Endothelial cell of umbilical vein (primary cell): ENCODE measurements around the gene MYCBP2.

ENCODE experiments used
- EZH2 ChIP-seq: IDR thresholded peaks from 2 replicates; pipeline ENCODE4 v1.6.1; 2012; ENCODE audit warnings: borderline replicate concordance, low read depth, mild to moderate bottlenecking, moderate library complexity, low read length, inconsistent platforms; ENCODE audit not compliant: severe bottlenecking
- GATA2 ChIP-seq: IDR thresholded peaks from 2 replicates; pipeline ENCODE4 v1.7.0; 2011; ENCODE audit warnings: low read depth, mild to moderate bottlenecking, moderate library complexity, mixed read lengths, low read length; ENCODE audit not compliant: insufficient read length, insufficient read depth
- JUN ChIP-seq: IDR thresholded peaks from 2 replicates; pipeline ENCODE4 v1.6.1; 2011; ENCODE audit warnings: borderline replicate concordance, low read depth; ENCODE audit not compliant: insufficient read length, insufficient read depth
- MYC ChIP-seq: IDR thresholded peaks from one replicate; pipeline ENCODE4 v1.6.1; 2011; ENCODE audit warnings: mild to moderate bottlenecking, low read depth, low read length
- POLR2A ChIP-seq: IDR thresholded peaks from 2 replicates; pipeline ENCODE4 v1.6.1; 2012; ENCODE audit warnings: low read depth, mild to moderate bottlenecking, control low read depth, low read length
- POLR2AphosphoS5 ChIP-seq: IDR thresholded peaks from 2 replicates; pipeline ENCODE4 v1.6.1; 2012; ENCODE audit warnings: low read depth, mild to moderate bottlenecking, control low read depth, low read length, moderate library complexity; ENCODE audit not compliant: insufficient read depth
- TF ChIP-seq, protein P1 (sequence below): IDR thresholded peaks from 2 replicates; pipeline ENCODE4 v1.6.1; 2011; ENCODE audit not compliant: insufficient read depth, insufficient read length
- TF ChIP-seq, protein P2 (sequence below), 2 donors: IDR thresholded peaks; 1 replicate in 1 of 2; 2 replicates in 1 of 2; pipeline ENCODE4 v1.5.1; 2011; ENCODE audit warnings: low read length in 2 of 2, mild to moderate bottlenecking in 2 of 2, moderate library complexity in 2 of 2, control low read depth in 1 of 2, inconsistent platforms in 1 of 2, low read depth in 1 of 2; ENCODE audit not compliant: insufficient read depth in 1 of 2; ENCODE audit errors: extremely low read depth in 1 of 2

DNA sequence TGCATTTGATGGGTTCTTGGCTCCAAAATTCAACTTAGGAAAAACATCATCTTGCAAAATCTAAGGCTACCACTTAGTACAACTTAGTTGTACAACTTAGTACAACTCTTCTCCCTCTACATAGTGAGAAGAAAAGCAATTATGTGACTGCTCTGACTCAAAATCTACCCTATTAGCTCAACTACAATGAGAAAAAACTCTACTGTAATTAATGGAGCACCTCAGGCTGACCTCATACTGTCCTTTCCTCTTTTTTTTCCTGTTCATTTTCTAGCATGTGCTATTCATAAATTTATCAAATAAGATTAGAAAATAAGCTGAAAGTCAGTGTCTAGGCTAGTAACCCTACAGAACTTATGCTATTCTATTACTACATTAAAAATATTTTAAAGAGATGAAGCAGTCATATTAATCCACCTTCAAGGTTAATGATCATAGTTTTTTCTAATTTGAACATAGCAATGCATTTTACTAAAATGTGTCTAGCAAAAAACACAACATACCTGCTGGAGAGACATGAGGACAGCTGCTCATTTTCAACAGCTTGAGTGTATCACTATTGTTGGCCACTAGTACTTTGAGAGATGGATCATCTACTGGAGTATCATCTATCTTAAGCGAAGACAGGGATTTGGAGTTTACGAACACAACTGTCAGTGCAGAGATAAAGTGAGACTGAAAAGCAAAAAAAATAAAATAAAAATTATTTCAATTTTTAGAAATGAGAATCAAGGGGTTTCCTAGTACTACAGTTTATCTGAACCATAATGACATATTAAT, 311.8 kb downstream of the MYCBP2 start:
- TF ChIP-seq, protein P1, sequence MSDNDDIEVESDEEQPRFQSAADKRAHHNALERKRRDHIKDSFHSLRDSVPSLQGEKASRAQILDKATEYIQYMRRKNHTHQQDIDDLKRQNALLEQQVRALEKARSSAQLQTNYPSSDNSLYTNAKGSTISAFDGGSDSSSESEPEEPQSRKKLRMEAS, result no peak
- TF ChIP-seq POLR2AphosphoS5 (no peak), GATA2 (no peak), POLR2A (no peak), EZH2 (no peak), MYC (no peak), JUN (no peak)
- TF ChIP-seq, protein P2, sequence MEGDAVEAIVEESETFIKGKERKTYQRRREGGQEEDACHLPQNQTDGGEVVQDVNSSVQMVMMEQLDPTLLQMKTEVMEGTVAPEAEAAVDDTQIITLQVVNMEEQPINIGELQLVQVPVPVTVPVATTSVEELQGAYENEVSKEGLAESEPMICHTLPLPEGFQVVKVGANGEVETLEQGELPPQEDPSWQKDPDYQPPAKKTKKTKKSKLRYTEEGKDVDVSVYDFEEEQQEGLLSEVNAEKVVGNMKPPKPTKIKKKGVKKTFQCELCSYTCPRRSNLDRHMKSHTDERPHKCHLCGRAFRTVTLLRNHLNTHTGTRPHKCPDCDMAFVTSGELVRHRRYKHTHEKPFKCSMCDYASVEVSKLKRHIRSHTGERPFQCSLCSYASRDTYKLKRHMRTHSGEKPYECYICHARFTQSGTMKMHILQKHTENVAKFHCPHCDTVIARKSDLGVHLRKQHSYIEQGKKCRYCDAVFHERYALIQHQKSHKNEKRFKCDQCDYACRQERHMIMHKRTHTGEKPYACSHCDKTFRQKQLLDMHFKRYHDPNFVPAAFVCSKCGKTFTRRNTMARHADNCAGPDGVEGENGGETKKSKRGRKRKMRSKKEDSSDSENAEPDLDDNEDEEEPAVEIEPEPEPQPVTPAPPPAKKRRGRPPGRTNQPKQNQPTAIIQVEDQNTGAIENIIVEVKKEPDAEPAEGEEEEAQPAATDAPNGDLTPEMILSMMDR (IDR thresholded peaks at IDR 0.05; ENCODE audit: extremely low read depth in 1 of 2, insufficient read depth in 1 of 2, low read depth in 1 of 2, low read length in 2 of 2), result no peak
